ENCODE results near the gene THOC6. TPM values are rescaled to one million over a fixed set of nuclear protein-coding genes. Genes with fewer than 3 reads are reported as not detected.

THOC6 gene
- total and polyA plus RNA-seq, 9 of the 15 experiments (the other 6 are each of a cell fraction or from before 2014, with no cell fraction given), result 2.5 to 65.4 (median 42.3) TPM

GRCh38 chr16:3019594-3020246 lies 4.1 kb upstream of the THOC6 start (continued):
- TF ChIP-seq PCBP1 (IDR thresholded peaks at IDR 0.05; ENCODE audit: low read depth, low read length, poor library complexity, severe bottlenecking) (no peak), NR0B1 (IDR thresholded peaks at IDR 0.05; ENCODE audit: partially characterized antibody) (no peak), ZBTB7A (IDR thresholded peaks at IDR 0.05; ENCODE audit: borderline replicate concordance, control insufficient read depth, low read depth, low read length) (peak; percentile 97), SAFB2 (IDR thresholded peaks at IDR 0.05; ENCODE audit: borderline replicate concordance, low read depth, low read length, severe bottlenecking) (no peak), ZNF830 (CRISPR knock-in tag; IDR thresholded peaks at IDR 0.05) (no peak), TRIM24 (IDR thresholded peaks at IDR 0.05) (0 out of 4 replicates have a peak, but pooled peaks of 1 of the 2 experiments have one; percentile 12), GATA2 (CRISPR knock-in tag; IDR thresholded peaks at IDR 0.05) (no peak), HNRNPUL1 (IDR thresholded peaks at IDR 0.05; ENCODE audit: low read length) (no peak), TCF7 (IDR thresholded peaks at IDR 0.05; ENCODE audit: borderline replicate concordance) (no peak), TAF1 (IDR thresholded peaks at IDR 0.05; ENCODE audit: control insufficient read depth, extremely low read depth, insufficient read depth, low read length, severe bottlenecking) (no peak), JUN (IDR thresholded peaks at IDR 0.05; ENCODE audit: borderline replicate concordance, low read depth, low read length) (no peak), JUN (CRISPR knock-in tag; IDR thresholded peaks at IDR 0.05; ENCODE audit: borderline replicate concordance) (no peak), ZNF212 (CRISPR knock-in tag; IDR thresholded peaks at IDR 0.05) (no peak), RBM15 (IDR thresholded peaks at IDR 0.05; ENCODE audit: insufficient read depth, low read length) (no peak), COPS2 (conservative IDR thresholded peaks at IDR 0.05) (no peak), USF1 (CRISPR knock-in tag; IDR thresholded peaks at IDR 0.05) (no peak), ATF2 (CRISPR knock-in tag; IDR thresholded peaks at IDR 0.05) (no peak), MEIS2 (IDR thresholded peaks at IDR 0.05; ENCODE audit: partially characterized antibody) (no peak), CREB5 (CRISPR knock-in tag; IDR thresholded peaks at IDR 0.05) (no peak), CHD4 (IDR thresholded peaks at IDR 0.05; ENCODE audit: insufficient read depth, insufficient replicate concordance, low read depth, low read length, poor library complexity, severe bottlenecking) (no peak), ETV1 (tag; conservative IDR thresholded peaks at IDR 0.05; ENCODE audit: low read depth) (no peak), ZNF263 (CRISPR knock-in tag; IDR thresholded peaks at IDR 0.05; ENCODE audit: borderline replicate concordance) (0 out of 2 replicates have a peak, but pooled peaks have one; percentile 26), BCL6 (CRISPR knock-in tag; IDR thresholded peaks at IDR 0.05) (no peak), PRMT5 (CRISPR knock-in tag; IDR thresholded peaks at IDR 0.05) (no peak)

Data from K562 (cell line).